Nucleus accumbens (tissue), 56 donors: ENCODE results near the gene MARF1.
"Not testable (repeated sequence)": the region's sequence is repeated elsewhere in the genome, so short reads cannot be mapped to it uniquely, and the experiment has no call there.

Source experiments
- DNase-seq, 56 donors: peaks; one replicate each; lab custom pipeline; 2025; lab: John Stamatoyannopoulos, UW

MARF1 gene

DNA sequence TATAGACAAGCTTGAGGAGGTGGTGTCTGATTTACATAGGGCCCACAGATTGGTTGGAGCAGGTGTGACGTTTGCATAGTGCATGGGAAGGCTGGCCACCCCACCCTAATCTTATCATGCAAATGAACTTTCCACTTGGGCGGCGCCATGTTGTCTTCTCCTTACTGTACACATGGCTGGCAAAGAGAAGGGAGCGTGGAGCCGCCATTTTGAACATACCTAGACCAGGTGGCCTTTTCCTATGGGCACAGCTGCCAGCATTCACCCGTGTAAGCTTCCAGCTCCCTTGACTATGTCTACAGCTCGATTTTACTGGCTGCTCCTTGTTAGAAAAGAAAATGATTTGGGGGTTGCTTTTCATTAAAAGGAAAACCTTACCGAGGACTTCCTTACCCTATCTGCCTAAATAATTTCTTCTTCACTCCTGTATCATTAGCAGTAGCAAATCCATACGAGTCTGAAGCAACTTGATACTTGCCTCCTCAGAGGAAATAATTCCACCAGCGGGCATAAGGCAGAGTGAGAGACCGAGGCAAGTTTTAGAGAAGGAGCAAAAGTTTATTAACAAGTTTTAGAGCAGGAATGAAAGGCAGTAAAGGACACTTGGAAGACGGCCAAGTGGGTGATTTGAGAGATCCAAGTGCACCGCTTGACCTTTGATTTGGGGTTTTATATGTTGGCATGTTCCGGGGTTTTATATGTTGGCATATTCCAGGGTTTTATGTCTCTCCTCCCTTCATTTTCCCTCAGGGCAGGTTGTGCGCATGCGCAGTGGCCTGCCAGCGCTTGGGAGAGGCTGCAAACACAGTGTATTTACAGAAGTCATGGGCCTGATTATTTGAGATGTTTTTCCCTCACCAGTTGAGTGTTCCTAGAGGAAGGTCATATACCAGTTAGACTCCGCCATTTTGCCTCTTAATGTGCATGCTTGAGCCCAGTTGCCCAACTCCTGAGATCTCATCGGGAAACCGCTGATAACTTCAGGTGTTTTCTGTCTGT, 65.7 kb downstream of the MARF1 start:
- DNase-seq, result no peak

DNA sequence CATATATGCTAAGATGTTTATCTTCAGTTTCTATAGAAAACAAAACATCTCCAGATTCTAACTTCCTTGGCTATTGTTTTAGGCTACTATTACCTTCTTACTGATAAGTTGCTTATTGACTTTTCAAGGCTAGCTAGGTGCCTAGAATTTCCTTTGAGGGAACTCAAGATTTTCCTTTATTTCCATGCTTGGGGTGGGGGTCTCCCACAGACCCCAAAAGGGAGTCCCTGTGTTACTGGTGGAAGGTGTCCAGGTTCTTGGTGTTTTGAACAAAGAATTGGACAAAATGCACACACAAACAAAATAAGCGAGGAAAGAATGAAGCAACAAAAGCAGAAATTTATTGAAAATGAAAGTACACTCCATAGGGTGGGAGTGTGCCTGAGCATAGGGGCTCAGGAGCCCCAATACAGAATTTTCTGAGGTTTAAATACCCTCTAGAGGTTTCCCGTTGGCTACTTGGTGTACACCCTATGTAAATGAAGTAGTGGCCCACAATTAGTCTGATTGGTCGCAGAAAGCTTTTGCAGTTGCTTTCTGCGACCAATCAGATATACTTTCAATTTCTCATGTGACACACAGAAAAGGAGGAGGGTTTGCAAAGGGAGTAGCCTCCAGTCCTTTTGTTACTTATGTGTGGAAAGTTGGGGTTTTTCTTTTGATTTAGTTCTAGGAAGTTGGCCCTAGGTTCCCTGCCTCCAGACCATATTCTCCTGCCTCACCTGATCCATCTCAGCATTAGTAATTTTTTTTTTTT, 67.5 kb downstream of the MARF1 start:
- no peak for DNase-seq

- DNase-seq, result no peak
These were observed 68.4 kb downstream of the MARF1 start for GRCh38 chr16:15574614-15574948.

DNA sequence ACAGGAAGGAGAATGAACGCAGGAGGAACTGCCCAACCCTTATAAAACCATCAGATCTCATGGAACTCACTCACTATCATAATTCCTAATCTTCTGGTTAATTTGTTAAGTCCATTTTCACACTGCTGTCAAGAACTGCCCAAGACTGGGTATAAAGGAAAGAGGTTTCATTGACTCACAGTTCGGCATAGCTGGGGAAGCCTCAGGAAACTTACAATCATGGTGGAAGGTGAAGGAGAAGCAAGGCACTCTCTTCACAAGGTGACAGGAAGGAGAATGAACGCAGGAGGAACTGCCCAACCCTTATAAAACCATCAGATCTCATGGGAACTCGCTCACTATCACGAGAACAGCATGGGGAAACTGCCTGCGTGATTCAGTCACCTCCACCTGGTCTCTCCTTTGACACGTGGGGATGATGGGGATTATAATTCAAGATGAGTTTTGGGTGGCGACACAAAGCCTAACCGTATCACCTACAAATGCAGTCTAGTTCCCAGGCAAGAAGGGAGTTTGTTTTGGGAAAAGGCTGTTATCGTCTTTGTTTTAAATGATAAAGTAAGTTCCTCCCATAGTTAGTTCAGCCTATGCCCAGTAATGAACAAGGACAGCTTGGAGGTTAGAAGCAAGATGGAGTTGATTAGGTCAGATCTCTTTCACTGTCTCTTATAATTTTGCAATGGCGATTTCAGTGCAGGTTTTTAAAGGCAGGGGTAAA, 68.9 kb downstream of the MARF1 start:
- DNase-seq, result not testable (repeated sequence)

GRCh38 chr16:15573274-15573895, 69.6 kb downstream of the MARF1 start:
- DNase-seq, result no peak

DNA sequence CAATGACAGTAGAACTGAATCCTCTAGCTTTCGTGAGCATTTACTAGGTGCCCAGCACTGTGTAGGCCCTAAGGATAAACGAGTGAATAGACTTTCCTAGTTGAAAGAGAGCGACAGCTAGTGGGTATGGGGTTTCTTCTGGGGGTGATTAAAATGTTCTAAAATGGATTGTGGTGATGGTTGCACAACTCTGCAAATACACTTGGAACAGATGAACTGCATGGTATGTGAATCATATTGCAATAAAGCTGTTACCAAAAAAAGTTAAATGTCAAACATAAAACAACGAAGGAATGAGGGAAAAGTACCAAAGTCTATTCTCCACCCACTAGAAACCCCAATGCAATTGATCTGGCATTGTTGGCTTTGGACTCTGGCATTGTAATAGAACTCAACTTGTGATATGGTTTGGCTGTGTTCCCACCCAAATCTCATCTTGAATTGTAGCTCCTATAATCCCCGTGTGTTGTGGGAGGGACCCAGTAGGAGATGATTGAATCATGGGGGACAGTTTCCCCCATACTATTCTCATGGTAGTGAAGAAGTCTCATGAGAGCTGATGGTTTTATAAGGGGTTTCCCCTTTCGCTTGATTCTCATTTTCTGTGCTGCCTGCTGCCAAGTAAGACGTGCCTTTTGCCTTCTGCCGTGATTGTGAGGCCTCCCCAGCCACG, 70.5 kb downstream of the MARF1 start:
- no peak for DNase-seq

DNA sequence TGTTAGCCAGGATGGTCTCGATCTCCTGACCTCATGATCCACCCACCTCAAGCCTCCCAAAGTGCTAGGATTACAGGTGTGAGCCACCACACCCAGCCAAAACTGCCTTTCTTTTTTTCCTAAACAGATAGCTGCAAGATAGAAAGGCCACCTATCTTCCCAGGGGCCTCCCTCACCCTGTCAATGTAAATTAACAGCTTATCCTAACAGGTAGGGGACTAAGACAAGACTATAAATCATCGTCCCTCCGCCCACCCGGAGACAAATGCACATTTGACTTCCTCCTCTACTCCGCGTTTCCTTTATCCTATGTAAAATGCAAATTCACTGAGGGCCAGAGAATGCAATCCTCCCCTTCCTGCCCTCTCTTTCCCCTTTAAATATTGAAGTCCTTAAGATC, 71.4 kb downstream of the MARF1 start:
- no peak for DNase-seq

DNA sequence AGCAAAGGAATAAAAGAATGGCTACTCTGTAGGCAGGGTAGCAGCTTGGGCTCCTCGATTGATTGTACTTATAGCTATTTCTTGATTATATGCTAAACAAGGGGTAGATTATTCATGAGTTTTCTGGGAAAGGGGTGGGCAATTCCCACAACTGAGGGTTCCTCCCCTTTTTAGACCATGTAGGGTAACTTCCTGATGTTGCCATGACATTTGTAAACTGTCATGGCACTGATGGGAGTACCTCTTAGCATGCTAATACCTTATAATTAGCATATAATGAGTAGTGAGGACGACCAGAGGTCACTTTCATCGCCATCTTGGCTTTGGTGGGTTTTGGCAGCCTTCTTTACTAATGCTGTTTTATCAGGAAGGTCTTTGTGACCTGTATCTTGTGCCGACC, 72.3 kb downstream of the MARF1 start:
- DNase-seq, result not testable (repeated sequence)

DNA sequence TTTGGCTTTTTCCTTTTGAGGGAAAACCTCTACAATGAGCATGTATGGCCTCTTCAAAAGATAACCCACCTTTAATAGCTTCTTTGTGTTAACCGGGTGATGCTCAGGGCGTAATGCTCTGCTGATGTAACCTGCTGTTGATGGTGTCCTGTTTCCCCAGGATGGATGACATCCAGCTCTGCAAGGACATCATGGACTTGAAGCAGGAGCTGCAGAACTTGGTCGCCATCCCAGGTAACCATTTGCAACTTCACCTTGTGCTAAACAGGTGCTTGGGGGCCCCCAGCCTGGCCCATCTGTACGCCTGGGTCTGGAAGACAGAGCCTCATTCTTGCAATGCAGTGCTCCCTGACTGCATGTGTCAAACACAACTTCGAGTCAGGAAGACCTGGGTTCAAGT, 75.1 kb downstream of the MARF1 start:
- no peak for DNase-seq

DNA sequence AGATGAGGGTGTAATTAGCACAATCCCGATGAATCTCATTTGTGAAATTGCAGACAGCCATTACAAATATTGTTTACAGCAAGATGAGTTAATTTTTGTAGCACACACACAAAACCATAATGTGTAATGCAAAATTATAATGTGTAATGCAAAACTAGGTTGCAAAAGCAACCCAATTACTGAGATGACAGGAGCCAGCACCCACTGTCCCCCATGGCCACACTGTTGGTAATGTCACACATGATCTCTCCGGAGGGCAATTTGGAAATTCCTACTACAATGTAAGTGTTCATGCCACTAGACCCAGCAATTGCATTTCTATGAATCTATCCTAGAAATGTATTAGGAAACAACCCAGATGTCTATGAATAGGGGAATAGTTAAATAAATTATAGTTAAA, 76.9 kb downstream of the MARF1 start:
- no peak for DNase-seq

GRCh38 chr16:15564604-15565339, 78.2 kb downstream of the MARF1 start:
- no peak for DNase-seq

DNA sequence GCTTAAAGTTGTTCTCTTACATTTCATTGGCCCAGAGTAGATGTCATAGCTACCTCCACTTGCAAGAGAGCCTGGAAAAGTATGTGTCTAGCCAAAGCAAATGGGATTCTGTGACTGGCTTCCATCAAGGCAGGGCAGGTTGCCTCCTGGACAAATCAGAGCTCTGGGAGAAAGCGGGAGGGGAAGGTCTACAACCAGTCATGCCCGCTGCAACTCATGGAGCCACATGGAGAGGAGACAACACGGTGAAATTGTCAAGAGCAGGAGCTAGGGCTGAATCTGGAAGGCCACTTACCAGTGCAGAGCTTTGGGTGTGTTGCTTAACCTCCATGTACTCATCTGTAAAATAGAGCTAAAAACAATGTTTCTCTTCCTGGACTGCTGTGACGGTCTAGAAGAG, 83.8 kb downstream of the MARF1 start:
- no peak for DNase-seq

DNA sequence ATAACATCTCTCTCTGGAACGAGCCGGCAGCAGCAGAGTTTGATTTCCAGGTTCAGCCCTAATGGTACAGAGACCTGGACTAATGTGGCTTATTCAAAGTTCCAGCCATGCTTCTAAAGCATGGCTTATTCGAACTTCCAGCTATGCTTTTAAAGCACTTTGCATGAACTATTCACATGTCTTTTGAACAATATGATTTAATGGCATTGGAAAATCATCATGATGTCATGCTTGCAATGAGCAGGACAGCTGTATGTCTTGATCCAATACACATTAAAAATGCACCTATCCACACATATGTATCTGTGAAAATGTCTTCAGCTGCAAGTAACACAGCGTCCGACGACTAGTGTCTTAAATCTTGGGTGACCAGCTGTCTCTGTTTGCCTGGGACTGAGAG, 85.7 kb downstream of the MARF1 start:
- DNase-seq, result no peak

- DNase-seq, result peak in 25 of 56 donors; percentile 3 to 64 (median 17)
These were observed 86.8 kb downstream of the MARF1 start for GRCh38 chr16:15556130-15556529.

- DNase-seq, result no peak
These were observed 89.5 kb downstream of the MARF1 start for GRCh38 chr16:15553313-15554088.

DNA sequence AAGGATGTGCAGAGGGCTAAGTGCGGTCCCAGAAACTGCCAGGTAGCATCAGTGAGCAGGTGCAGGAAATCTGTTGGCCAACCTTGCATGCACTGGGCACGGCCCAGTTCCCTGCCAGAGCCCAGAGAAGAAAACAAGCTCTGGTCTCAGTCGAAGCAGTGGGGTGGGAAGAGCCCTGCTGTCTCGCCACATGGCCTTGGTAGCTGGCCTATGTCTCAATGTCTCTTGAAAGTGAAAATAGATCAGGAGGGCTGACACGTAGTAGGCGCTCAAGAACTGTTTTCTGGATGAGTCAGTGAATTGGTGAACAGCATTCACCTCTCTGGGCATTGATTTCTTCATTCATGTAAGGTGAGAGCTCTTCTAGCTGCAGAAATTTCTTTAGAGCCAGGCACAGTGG, 90.4 kb downstream of the MARF1 start:
- no peak for DNase-seq

DNA sequence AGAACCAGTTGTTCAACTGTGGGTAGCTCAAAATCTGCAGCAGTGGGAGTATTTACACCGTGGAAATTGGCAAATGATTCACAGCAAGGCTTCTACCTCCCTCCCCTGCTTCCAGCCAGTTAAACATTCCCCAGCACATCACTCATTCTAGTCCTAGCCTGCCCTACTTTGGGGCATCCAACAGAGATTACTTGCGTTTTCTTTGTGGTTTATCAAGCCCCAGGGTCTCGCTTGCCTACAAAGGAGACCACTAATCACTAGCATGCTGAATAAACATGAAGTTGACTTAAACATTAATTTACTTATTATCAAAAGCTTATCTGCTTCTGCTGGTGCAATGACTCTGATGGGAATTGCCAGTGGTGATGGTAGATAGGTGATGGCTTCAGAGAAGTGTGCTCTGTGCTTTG, 94.5 kb downstream of the MARF1 start:
- DNase-seq, result peak in 1 of 56 donors; percentile 14

DNA sequence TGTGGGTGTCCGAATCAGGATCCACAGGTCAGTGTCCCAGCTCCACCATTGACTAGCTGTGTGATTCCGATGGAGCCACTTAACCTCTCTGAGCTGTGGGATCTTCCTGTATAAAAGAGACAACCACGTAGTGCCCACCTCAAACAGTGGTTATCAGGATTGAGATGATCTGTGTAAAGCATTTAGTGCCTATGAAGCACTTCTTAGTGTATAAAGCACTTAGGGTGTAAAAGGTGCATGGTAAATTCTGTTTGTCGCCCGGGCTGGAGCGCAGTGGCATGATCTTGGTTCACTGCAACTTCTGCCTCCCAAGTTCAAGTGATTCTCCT, 95.2 kb downstream of the MARF1 start:
- DNase-seq, result no peak
